ENCODE data around the gene CRYBG1.

The CRYBG1 gene

DNA sequence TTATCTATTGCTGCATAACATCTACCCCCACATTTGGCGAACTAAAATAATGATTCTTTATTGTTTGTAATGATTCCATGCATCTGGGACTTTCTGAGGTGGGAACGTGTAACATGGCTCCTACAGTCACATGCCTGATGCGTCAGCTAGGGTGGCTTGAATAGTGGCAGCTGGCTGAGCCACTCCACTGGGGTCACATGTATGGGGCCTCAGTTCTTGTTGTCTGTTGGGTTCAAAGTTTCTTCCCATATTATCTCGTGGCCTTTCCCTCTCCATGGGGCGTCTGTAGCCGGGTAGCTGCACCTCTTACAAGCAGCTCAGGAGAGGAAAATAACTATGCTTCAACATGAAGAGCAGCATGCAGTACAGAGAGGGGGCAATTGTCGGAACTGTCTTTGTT, 69.9 kb downstream of the CRYBG1 start:
- Mint-ChIP-seq H3K27ac (no peak overlapping the region), H3K36me3 (no peaks in the 10 kb centered on the region), H3K27me3 (no peaks in the 10 kb centered on the region), H3K4me1 (no peaks in the 10 kb centered on the region), H3K4me3 (no peak overlapping the region), H3K9me3 (no peaks in the 10 kb centered on the region)

DNA sequence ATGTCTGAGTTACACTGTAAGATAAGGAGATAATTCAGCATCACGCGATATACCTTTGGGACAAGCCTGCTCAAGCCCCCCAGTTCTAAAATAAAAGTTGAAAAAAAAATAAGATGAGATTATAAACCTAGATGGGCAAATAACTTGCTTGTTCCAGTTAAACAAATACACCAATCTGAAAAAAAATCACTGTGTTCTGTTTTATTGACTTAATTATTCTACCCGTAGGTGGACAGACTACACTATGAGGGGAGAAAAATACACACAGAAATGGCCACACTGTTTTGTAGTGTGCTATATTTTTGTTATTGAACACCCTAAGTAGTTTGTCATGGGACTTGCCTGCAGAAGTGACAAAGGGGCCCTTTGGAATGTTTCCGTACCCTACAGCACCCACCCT, 70.9 kb downstream of the CRYBG1 start:
- Mint-ChIP-seq H3K4me1 (no peaks in the 10 kb centered on the region), H3K27me3 (no peaks in the 10 kb centered on the region)

GRCh38 chr6:106431972-106432371, 71.5 kb downstream of the CRYBG1 start:
- Mint-ChIP-seq H3K36me3 (no peaks in the 10 kb centered on the region), H3K9me3 (no peaks in the 10 kb centered on the region), H3K4me3 (no peak overlapping the region), H3K27ac (no peak overlapping the region), H3K4me1 (no peaks in the 10 kb centered on the region), H3K27me3 (no peaks in the 10 kb centered on the region)

More for the DNA sequence above, 70.9 kb downstream of the CRYBG1 start:
- Mint-ChIP-seq H3K36me3 (no peaks in the 10 kb centered on the region), H3K27ac (no peak overlapping the region), H3K9me3 (no peaks in the 10 kb centered on the region), H3K4me3 (no peak overlapping the region)

DNA sequence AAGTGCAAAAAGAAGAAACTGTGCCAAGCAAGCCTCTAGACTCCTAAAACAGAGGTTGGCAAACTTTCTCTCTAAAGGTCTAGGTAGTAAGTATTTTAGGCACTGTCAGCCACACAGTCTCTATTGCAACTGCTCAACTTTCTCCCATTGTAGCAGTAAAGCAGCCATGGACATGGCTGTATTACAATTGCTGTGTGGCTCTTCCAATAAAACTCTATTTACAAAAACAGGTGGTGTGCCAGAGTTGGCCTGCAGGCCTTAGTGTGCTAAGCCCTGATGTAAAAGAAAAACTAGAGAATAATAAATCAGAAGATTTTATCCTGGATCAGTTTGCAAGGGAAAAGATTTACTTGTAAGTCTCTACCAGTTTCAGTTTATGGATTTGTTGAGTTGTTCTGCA, 74.0 kb downstream of the CRYBG1 start:
- no peaks in the 10 kb centered on the region for H3K36me3 Mint-ChIP-seq
- H3K27ac Mint-ChIP-seq, result no peak overlapping the region
- H3K9me3 Mint-ChIP-seq, result no peaks in the 10 kb centered on the region
- H3K4me3 Mint-ChIP-seq, result no peak overlapping the region
- peaks cover 2% of the 10 kb centered on the region for H3K27me3 Mint-ChIP-seq
- no peaks in the 10 kb centered on the region for H3K4me1 Mint-ChIP-seq

GRCh38 chr6:106439459-106439858, 78.9 kb downstream of the CRYBG1 start:
- Mint-ChIP-seq H3K4me3 (no peak overlapping the region), H3K27me3 (peaks cover 24% of the 10 kb centered on the region), H3K4me1 (no peaks in the 10 kb centered on the region), H3K9me3 (no peaks in the 10 kb centered on the region), H3K36me3 (no peaks in the 10 kb centered on the region), H3K27ac (no peak overlapping the region)

GRCh38 chr6:106440546-106440945, 80.0 kb downstream of the CRYBG1 start:
- no peaks in the 10 kb centered on the region for H3K9me3 Mint-ChIP-seq
- H3K27ac Mint-ChIP-seq, result no peak overlapping the region
- no peaks in the 10 kb centered on the region for H3K4me1 Mint-ChIP-seq
- no peak overlapping the region for H3K4me3 Mint-ChIP-seq
- peaks cover 25% of the 10 kb centered on the region for H3K27me3 Mint-ChIP-seq
- no peaks in the 10 kb centered on the region for H3K36me3 Mint-ChIP-seq

DNA sequence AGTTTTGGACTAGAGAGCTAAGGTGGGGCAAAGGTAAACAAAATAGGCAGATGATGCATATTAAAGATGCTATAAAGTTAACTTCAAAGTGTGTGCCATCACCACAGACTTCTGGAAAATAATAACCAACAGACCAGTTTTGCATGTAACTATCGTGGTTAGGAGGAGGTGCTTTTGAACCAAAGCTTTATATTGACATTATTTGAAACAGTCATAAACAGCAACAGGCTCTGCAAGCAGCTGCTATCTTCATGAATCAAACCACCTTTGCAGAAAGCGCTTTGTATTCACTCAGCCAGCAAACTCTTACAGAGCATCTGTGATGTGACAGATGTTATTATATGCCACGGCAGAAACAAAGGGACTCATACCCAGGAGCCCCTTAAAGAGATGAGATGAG, 81.9 kb downstream of the CRYBG1 start:
- Mint-ChIP-seq H3K36me3 (no peaks in the 10 kb centered on the region), H3K27me3 (peaks cover 25% of the 10 kb centered on the region), H3K4me3 (no peak overlapping the region), H3K9me3 (no peaks in the 10 kb centered on the region), H3K27ac (no peak overlapping the region), H3K4me1 (no peaks in the 10 kb centered on the region)

DNA sequence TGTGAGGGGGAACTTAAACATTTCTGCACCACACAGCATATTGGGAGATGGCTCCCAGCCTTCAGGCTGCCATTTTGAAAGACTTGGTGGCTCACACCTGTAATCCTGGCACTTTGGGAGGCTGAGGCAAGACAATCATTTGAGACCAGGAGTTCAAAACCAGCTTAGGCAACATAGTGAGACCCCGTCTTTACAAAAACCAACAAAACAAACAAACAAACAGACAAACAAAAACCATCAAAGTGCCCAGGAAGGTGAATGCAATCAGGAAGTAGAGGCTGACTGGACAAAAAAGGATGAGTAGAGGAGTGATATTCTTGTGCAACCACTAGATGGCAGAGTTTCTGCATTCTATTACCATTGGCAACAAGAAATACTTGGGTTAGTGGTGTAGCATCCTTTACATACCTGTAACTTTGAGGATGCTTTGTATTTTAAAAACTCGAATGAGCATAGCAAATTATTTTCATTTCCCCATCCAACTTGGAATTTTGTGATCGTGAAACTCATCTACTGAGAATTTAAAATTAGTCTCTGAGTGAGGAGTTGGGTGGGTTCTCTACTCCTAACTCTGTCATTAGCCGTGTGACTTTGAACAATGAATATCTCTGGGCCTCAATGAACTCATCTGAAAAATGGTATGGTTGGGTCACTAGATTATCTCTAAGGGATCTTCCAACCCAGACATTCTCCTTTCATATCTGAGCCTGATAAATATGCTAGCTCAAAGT, 84.4 kb downstream of the CRYBG1 start:
- Mint-ChIP-seq H3K27ac (no peak overlapping the region), H3K9me3 (no peaks in the 10 kb centered on the region), H3K36me3 (no peaks in the 10 kb centered on the region), H3K4me1 (peaks cover 14% of the 10 kb centered on the region), H3K27me3 (peaks cover 20% of the 10 kb centered on the region), H3K4me3 (no peak overlapping the region)

- Mint-ChIP-seq H3K4me1 (peaks cover 14% of the 10 kb centered on the region), H3K4me3 (no peak overlapping the region), H3K36me3 (no peaks in the 10 kb centered on the region), H3K27me3 (peaks cover 18% of the 10 kb centered on the region), H3K9me3 (no peaks in the 10 kb centered on the region), H3K27ac (no peak overlapping the region)
These were observed 85.0 kb downstream of the CRYBG1 start for GRCh38 chr6:106445508-106445878.

DNA sequence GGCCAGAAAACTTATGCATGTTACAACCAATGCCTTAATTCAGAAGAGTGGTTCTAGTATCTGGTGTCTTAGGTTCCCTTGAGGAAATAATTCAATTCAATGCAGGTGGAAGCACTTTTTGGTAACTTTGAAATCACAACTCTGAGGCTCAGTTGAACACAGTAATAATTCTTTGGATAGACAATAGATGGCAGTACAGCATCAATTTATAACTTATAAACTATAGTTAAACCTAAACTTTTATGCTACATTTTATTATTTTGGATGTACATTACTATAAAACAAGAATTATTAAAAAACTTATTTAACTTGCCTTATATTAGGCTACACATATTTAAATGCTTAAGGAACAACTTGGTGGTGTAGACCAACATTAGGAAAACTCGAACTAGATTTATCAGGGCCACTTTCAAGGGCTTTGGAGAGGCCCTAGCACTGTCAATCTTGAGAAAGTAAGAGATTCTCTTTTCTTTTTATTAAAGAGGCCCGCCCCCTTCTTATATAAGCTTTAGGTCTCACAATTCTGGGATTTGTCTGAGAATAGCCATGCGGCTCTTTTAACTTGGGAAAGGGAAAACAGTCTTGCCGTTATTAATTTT, 85.9 kb downstream of the CRYBG1 start:
- Mint-ChIP-seq H3K36me3 (no peaks in the 10 kb centered on the region), H3K9me3 (no peaks in the 10 kb centered on the region), H3K27ac (no peak overlapping the region), H3K27me3 (peaks cover 12% of the 10 kb centered on the region), H3K4me3 (no peak overlapping the region), H3K4me1 (peaks cover 14% of the 10 kb centered on the region)

DNA sequence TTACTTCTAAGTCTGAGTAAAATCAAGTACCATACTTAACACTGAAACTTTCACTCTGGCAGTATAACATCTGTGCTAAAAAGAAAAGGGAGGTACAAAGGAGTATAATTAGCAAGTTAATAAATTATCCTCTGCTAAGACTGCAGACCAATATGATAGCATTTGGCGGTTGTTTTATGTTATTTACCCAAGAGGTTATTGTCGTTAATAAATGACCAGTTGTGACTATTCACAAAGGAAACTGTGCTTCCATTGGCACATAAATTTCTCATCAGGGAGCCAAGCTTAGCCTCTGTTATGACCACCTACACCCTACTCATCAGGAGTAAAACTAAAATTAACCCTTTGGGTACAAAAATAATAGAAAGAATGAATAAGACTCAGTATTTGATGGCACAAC, 86.5 kb downstream of the CRYBG1 start:
- Mint-ChIP-seq H3K27me3 (peaks cover 10% of the 10 kb centered on the region), H3K27ac (no peak overlapping the region), H3K36me3 (no peaks in the 10 kb centered on the region), H3K9me3 (no peaks in the 10 kb centered on the region), H3K4me1 (peaks cover 14% of the 10 kb centered on the region), H3K4me3 (no peak overlapping the region)

DNA sequence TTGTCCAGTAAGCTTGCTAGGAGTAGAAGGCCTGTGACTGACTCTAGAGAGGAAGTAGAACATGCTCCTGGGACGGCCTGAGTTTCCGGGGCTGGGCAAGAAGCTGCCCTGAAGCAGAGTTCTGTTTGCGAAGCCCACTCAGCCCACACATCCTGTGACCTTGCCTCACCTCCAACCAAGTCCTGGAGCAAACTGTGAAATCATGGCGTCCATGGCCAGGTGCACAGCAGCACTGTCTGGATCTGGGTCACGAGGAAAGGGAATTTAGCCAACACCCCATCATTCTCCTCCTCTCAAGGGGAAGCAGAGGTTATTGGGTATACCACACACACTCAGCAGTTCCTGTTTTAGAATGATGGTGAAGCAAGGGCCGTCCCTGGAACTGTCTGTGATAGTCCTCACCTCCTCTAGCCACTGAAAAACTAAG, 87.5 kb downstream of the CRYBG1 start:
- Mint-ChIP-seq H3K4me3 (no peak overlapping the region), H3K9me3 (no peaks in the 10 kb centered on the region), H3K4me1 (peaks cover 14% of the 10 kb centered on the region), H3K36me3 (no peaks in the 10 kb centered on the region), H3K27me3 (peaks cover 6% of the 10 kb centered on the region), H3K27ac (no peak overlapping the region)

DNA sequence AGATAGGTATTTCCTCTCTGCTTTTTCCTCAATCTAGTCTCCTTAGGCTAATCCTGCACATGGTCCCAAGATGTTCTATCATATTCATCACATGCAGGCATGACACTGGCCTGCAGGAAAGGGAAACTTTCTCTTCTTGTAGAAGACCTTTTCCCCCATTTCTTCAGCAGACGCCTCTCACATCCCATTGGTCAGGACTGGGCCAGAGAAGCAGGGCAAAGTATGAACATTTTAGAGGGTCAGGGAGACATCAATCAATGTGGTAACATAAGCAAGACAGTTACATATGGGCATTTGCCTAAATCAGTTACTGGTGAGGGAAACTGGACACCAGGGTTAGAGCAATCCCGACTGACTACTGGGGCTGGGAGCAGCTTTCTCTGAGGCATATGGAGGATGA, 90.1 kb downstream of the CRYBG1 start:
- Mint-ChIP-seq H3K4me3 (no peak overlapping the region), H3K4me1 (peaks cover 14% of the 10 kb centered on the region), H3K9me3 (no peaks in the 10 kb centered on the region)

GRCh38 chr6:106451439-106451838, 90.9 kb downstream of the CRYBG1 start:
- peaks cover 14% of the 10 kb centered on the region for H3K4me1 Mint-ChIP-seq
- H3K36me3 Mint-ChIP-seq, result no peaks in the 10 kb centered on the region
- H3K4me3 Mint-ChIP-seq, result no peak overlapping the region
- no peaks in the 10 kb centered on the region for H3K9me3 Mint-ChIP-seq
- no peaks in the 10 kb centered on the region for H3K27me3 Mint-ChIP-seq
- H3K27ac Mint-ChIP-seq, result no peak overlapping the region

More for the DNA sequence above, 90.1 kb downstream of the CRYBG1 start:
- no peak overlapping the region for H3K27ac Mint-ChIP-seq
- H3K27me3 Mint-ChIP-seq, result no peaks in the 10 kb centered on the region
- H3K36me3 Mint-ChIP-seq, result no peaks in the 10 kb centered on the region

GRCh38 chr6:106452628-106453027, 92.1 kb downstream of the CRYBG1 start:
- H3K4me1 Mint-ChIP-seq, result peaks cover 12% of the 10 kb centered on the region
- H3K27me3 Mint-ChIP-seq, result no peaks in the 10 kb centered on the region
- H3K9me3 Mint-ChIP-seq, result no peaks in the 10 kb centered on the region
- H3K27ac Mint-ChIP-seq, result no peak overlapping the region
- H3K36me3 Mint-ChIP-seq, result no peaks in the 10 kb centered on the region
- H3K4me3 Mint-ChIP-seq, result no peak overlapping the region

- Mint-ChIP-seq H3K27ac (no peak overlapping the region), H3K27me3 (no peaks in the 10 kb centered on the region), H3K4me1 (no peaks in the 10 kb centered on the region), H3K4me3 (no peak overlapping the region), H3K9me3 (no peaks in the 10 kb centered on the region), H3K36me3 (no peaks in the 10 kb centered on the region)
These were observed 93.3 kb downstream of the CRYBG1 start for GRCh38 chr6:106453756-106454367.

Data from activated naive CD4-positive, alpha-beta T cell treated with anti-CD3 and anti-CD28 coated beads, Interleukin-2, amount 50 U/mL, for 24 hours (primary cell).